Effector memory CD8-positive, alpha-beta T cell (primary cell): ENCODE results near the gene SUMO1.
"Not testable (repeated sequence)": the region's sequence is repeated elsewhere in the genome, so short reads cannot be mapped to it uniquely, and the experiment has no call there.

Source experiments
- ATAC-seq: fragments of 150-1000 bp; cut with Tn5 transposase; replicated peaks from 2 replicates; pipeline ENCODE4 v1.10.0; 2021; ENCODE audit warnings: mild to moderate bottlenecking, moderate library complexity
- DNase-seq, 3 experiments: peaks; one replicate each; pipeline ENCODE4 v3.0.0; 2021
- H3K27ac Mint-ChIP-seq, 2 donors: one replicate each; pipeline ENCODE4 v1.8.0; 2022; ENCODE audit warnings: mild to moderate bottlenecking in 2 of 2, mixed read lengths in 2 of 2, moderate library complexity in 2 of 2
- H3K27me3 Mint-ChIP-seq, 2 donors: one replicate each; pipeline ENCODE4 v1.8.0; 2022; ENCODE audit warnings: mixed read lengths in 2 of 2
- H3K36me3 Mint-ChIP-seq: one replicate; pipeline ENCODE4 v1.8.0; 2022; ENCODE audit warnings: mild to moderate bottlenecking, moderate library complexity, mixed read lengths; ENCODE audit not compliant: insufficient read depth
- H3K4me1 Mint-ChIP-seq, 2 donors: one replicate each; pipeline ENCODE4 v1.8.0; 2022; ENCODE audit warnings: low read depth in 2 of 2, mixed read lengths in 2 of 2
- H3K4me3 Mint-ChIP-seq, 2 donors: one replicate each; pipeline ENCODE4 v1.8.0; 2022; ENCODE audit warnings: mild to moderate bottlenecking in 2 of 2, mixed read lengths in 2 of 2, moderate library complexity in 2 of 2
- H3K9me3 Mint-ChIP-seq, 2 donors: one replicate each; pipeline ENCODE4 v1.8.0; 2022; ENCODE audit warnings: mixed read lengths in 2 of 2

Gene SUMO1

DNA sequence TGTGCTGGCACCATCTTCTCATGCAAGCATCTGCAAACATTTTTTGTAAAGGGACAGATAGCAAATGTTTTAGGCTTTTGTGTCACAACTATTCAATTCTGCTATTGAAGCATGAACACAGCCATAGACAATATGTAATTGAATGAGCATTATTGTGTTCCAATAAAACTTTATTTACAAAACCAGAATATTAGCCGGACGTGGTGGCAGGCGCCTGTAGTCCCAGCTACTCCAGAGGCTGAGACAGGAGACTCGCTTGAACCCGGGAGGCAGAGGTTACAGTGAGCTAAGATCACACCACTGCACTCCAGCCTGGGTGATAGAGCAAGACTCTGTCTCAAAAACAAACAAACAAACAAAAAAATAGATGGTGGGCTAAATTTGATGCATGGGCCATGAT, 9.3 kb upstream of the SUMO1 start:
- DNase-seq, H3K27me3 Mint-ChIP-seq, H3K27ac Mint-ChIP-seq, ATAC-seq, H3K9me3 Mint-ChIP-seq, H3K4me1 Mint-ChIP-seq, H3K4me3 Mint-ChIP-seq, H3K36me3 Mint-ChIP-seq: not testable (repeated sequence)

DNA sequence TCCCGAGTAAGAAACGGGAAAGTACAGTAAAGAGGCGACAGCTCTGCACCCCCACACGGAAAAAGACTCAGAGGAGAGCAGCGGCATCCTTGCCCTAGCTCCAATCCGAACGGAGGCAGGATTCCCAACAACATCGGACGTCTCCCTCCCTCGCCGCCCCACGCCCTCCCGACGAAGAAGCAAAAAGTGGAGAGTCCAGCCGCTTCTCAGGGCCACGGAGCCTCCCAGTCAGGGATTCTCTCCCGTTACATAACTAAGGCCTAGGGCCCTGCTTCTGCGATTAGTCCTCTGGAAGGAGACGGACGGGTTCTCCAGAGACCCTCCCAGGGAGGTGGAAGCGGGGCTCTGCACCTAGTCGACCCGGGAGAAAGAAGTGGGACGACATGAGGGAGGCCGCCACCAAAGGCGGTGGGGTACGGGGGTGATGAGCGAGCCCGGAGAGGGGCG, 587 bp downstream of the SUMO1 start:
- Mint-ChIP-seq H3K4me3 (peak overlapping the region; percentile 97 to 98), H3K4me1 (peaks cover 21 to 32% of the 10 kb centered on the region in 2 donors), H3K27ac (peak overlapping the region; percentile 97 to 99), H3K27me3 (no peaks in the 10 kb centered on the region), H3K36me3 (peaks cover 21% of the 10 kb centered on the region), H3K9me3 (no peaks in the 10 kb centered on the region)
- peak; percentile 51 for ATAC-seq
- peak in 1 of 3 experiments; percentile 5 for DNase-seq

DNA sequence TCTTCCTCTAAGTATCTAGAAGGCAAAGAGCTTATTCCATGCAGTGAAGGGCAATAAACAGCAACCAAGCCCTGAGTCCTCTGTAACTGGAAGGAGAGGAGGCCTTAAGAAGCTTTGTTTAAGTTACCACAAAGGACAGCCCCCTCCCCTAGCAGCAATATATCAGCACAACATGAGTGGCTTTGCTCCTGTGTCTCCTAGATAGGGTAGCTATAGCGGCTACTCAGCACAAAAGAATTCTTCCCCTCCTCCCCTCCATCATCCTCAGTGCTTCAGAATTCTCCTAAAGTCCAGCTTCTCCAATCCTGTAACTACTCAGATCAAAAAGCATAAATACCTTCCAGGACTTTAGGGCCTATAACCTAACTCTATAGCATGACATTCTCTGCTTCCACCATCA, 16.5 kb downstream of the SUMO1 start:
- peaks cover 41% of the 10 kb centered on the region for H3K36me3 Mint-ChIP-seq
- no peaks in the 10 kb centered on the region for H3K9me3 Mint-ChIP-seq
- no peak for DNase-seq
- H3K27me3 Mint-ChIP-seq: no peaks in the 10 kb centered on the region
- ATAC-seq: no peak
- no peak overlapping the region for H3K4me3 Mint-ChIP-seq
- peak overlapping the region in 1 of 2 donors; percentile 30 for H3K27ac Mint-ChIP-seq
- peaks cover 19 to 45% of the 10 kb centered on the region in 2 donors for H3K4me1 Mint-ChIP-seq

DNA sequence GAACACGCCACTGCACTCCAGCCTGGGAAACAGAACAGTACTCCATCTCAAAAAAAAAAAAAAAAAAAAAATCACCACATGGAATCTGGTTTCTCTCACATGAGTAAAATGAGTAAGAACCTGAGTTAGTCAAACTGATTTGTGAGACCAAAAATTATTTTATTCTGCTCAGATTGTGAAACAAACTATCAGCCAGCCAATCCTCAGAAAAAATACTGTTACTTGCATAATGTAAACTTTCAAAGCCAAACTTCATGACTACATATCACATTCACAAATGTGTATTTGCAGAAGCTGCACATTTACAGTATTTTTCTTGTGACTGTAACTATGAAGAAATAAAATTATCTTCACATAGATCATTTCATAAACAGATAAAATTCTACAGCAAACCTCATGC, 23.2 kb downstream of the SUMO1 start:
- no peak for ATAC-seq
- no peaks in the 10 kb centered on the region for H3K27me3 Mint-ChIP-seq
- no peak for DNase-seq
- H3K9me3 Mint-ChIP-seq: no peaks in the 10 kb centered on the region
- no peak overlapping the region for H3K4me3 Mint-ChIP-seq
- peaks cover 82% of the 10 kb centered on the region for H3K36me3 Mint-ChIP-seq
- H3K27ac Mint-ChIP-seq: no peak overlapping the region
- H3K4me1 Mint-ChIP-seq: peaks cover 0 to 9% of the 10 kb centered on the region in 2 donors

DNA sequence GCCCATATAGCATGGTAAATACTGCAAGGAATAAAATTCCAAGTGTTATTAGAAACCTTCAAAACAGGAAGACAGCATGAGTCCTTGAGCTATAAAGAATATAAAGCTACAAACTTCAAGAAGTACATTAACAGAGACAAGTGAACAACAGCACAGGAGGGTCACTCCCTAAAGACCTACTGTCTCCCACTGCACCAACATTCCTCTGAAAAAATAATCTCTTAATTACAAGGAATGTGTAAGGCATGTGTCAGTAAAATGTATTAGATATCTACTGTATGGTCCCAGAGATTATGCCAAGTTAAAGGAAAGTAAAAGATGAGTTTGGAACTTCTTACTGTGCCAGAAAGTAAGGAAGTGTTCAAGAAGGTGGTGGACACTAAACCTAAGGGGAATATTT, 29.9 kb downstream of the SUMO1 start:
- Mint-ChIP-seq H3K36me3 (peaks cover 78% of the 10 kb centered on the region), H3K4me1 (no peaks in the 10 kb centered on the region), H3K27ac (peak overlapping the region in 1 of 2 donors; percentile 18), H3K27me3 (no peaks in the 10 kb centered on the region), H3K4me3 (no peak overlapping the region), H3K9me3 (no peaks in the 10 kb centered on the region)
- DNase-seq (no peak), ATAC-seq (no peak)

DNA sequence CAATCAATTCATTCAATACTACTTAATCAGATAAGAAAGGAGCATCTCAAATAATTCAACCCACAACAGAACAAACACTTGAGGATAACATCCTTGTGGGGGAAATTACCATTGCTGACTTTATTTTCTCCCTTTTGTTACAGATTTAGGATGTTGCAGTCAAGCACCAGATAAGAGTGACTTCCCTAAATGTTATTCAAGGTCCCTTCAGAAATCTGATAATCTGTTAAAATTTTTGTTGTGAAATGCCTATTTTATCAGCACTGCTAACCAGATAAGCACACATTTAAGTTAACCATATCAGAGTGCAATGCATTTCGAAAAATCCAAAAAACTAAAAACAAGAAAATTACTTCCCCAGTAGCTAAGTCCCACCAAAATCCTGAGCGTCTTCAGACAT, 33.5 kb downstream of the SUMO1 start:
- DNase-seq: no peak
- H3K4me3 Mint-ChIP-seq: no peak overlapping the region
- H3K4me1 Mint-ChIP-seq: no peaks in the 10 kb centered on the region
- H3K27ac Mint-ChIP-seq: no peak overlapping the region
- no peaks in the 10 kb centered on the region for H3K27me3 Mint-ChIP-seq
- no peaks in the 10 kb centered on the region for H3K9me3 Mint-ChIP-seq
- peaks cover 49% of the 10 kb centered on the region for H3K36me3 Mint-ChIP-seq
- ATAC-seq: no peak

DNA sequence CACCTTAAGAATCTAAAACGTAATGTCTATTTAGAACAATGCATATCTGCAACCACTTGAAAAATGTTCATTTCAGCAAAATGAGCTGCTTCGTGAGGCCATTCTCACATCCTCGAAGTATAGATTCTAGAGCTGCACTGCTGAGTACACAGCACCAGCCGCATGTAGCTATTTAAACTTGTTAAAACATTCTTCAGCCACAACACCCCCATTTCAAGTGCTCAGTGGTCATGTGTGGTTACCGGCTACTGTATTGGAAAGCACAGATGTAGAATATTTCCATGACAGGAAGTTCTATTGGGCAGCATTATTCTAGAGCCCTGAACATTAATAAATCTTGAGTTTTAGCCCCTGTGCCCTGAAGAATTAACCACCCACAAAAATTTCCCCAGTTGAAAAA, 35.0 kb downstream of the SUMO1 start:
- Mint-ChIP-seq H3K4me1 (no peaks in the 10 kb centered on the region), H3K36me3 (peaks cover 34% of the 10 kb centered on the region), H3K27ac (peak overlapping the region in 1 of 2 donors; percentile 32), H3K9me3 (no peaks in the 10 kb centered on the region), H3K27me3 (no peaks in the 10 kb centered on the region), H3K4me3 (no peak overlapping the region)
- DNase-seq (no peak), ATAC-seq (no peak)

DNA sequence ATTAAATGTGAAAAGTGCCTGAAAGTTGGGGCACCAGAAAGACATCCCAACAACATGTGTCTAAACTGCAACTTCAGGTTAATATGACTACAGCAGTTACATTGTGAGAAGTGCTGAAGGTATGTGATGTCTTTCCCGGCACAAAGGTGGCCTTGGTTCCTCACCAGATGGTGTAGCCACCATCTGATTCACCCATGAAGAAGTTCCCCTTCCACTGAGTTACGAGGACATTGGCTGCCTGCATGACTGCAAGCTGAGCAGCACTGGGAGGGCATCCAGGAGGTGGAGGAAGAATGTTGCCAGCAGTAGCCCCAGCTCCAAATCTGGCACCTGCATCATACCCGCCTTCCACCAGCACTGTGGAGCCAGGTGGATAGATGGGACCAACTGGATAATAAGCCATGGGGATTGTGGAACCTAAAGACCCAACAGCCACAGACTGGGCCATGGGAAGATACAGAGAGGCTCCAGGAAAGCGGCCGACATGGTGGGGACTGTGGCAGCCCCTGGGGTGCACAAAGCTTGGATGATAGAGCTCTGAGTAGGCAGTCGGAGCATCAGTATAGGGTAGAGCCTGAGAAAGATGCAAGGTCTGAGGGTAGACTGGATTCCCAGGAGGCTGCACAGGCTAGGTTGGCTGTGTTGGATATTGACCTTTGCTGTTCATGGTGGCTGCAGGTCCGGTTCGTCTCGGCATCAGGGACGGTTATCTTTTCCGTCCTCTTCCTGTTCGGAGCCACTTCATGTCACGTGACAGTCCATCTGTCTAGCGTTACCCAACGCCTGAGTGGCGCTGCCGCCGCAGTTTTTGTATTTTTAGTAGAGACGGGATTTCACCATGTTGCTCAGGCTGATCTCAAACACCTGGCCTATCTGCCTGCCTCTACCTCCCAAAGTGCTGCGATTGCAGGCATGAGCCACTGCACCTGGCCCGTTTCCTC, 36.9 kb downstream of the SUMO1 start:
- Mint-ChIP-seq H3K4me3 (no peak overlapping the region), H3K36me3 (peaks cover 15% of the 10 kb centered on the region), H3K4me1 (peaks cover 0 to 4% of the 10 kb centered on the region in 2 donors), H3K9me3 (no peaks in the 10 kb centered on the region), H3K27ac (no peak overlapping the region), H3K27me3 (peaks cover 5 to 7% of the 10 kb centered on the region in 2 donors)
- DNase-seq (no peak), ATAC-seq (no peak)

DNA sequence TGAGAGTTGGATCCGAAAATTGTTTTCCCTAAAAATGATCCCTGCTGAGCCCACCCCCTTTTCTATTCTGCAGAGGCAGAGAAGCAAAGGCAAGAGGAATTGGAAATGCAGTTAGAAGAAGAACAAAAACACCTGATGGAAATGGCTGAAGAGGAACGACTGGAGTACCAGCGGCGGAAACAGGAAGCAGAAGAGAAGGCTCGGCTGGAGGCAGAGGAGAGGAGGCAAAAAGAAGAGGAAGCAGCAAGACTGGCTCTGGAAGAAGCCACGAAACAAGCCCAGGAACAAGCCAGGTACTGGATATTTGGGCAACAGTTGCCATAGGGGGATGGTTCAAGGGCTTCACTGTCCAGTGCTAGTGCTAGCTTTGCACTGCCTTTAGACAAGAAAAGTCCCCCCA, 41.7 kb downstream of the SUMO1 start:
- Mint-ChIP-seq H3K4me1 (peaks cover 0 to 4% of the 10 kb centered on the region in 2 donors), H3K27ac (no peak overlapping the region), H3K36me3 (peaks cover 2% of the 10 kb centered on the region), H3K27me3 (peaks cover 7 to 17% of the 10 kb centered on the region in 2 donors), H3K9me3 (no peaks in the 10 kb centered on the region), H3K4me3 (no peak overlapping the region)
- ATAC-seq (no peak), DNase-seq (no peak)

DNA sequence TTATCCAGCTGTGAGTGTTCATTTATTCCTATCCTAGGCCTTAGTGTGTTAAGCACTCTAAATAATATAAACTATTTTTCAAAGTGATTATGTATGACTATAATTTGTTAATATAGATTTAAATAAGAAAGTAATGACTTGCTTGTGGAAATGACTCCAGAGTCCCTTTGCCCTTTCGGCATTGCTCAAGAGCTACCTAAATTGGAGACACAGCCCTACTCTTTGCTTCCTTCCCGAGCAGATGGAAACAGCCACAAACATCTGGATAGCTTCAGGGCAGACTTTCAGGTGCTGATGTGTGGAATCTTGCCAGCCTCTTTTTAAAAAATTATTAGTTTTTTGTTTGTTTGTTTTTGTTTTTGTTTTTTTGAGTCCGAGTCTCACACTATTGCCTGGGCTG, 44.0 kb downstream of the SUMO1 start:
- DNase-seq (no peak), ATAC-seq (no peak)
- H3K4me1 Mint-ChIP-seq: peaks cover 0 to 4% of the 10 kb centered on the region in 2 donors
- peaks cover 22 to 24% of the 10 kb centered on the region in 2 donors for H3K27me3 Mint-ChIP-seq
- H3K9me3 Mint-ChIP-seq: no peaks in the 10 kb centered on the region
- peaks cover 2% of the 10 kb centered on the region for H3K36me3 Mint-ChIP-seq
- H3K27ac Mint-ChIP-seq: no peak overlapping the region
- H3K4me3 Mint-ChIP-seq: no peak overlapping the region

DNA sequence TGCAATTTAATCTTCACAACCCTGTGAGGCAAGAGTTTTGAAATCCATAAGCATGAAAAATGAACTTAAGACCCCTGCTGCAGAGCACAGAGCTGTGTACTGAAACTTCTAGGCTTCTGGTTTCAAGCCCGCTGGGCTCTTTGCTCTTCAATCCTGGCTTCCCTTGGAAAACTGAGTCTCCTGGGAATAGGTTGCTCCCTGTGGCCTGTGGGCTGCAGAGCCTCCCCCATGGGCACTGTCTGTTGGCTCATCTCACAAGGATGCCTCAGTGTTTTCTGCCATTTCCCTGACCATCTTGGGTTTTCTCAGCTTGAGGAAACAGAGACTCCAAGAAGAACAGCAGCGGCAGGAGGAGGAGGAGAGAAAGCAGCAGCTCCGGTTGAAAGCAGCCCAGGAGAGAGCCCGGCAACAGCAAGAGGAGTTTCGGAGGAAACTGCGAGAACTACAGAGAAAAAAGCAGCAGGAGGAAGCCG, 44.5 kb downstream of the SUMO1 start:
- Mint-ChIP-seq H3K36me3 (peaks cover 2% of the 10 kb centered on the region), H3K9me3 (no peaks in the 10 kb centered on the region), H3K4me1 (peaks cover 0 to 4% of the 10 kb centered on the region in 2 donors), H3K4me3 (no peak overlapping the region), H3K27me3 (peaks cover 27 to 29% of the 10 kb centered on the region in 2 donors), H3K27ac (no peak overlapping the region)
- DNase-seq (no peak), ATAC-seq (no peak)

DNA sequence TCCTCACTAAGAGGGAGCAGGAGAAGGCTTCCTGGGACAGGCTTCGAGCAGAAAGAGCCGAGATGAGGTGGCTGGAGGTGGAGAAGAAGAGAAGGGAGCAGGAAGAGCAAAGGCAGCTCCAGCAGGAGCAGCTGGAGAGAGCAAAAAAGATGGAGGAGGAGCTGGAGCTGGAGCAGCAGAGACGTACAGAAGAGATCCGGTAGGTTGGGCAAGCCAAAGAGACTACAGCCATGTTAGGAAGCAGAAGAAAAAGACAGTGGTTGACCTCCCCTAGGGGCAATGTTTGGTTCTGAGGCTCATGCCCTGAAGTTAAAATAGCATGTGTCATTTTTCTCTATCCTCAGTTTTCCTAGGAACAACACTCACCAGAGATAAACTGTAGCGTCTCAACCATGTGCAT, 45.1 kb downstream of the SUMO1 start:
- H3K9me3 Mint-ChIP-seq: no peaks in the 10 kb centered on the region
- no peak for DNase-seq
- H3K36me3 Mint-ChIP-seq: peaks cover 2% of the 10 kb centered on the region
- H3K4me3 Mint-ChIP-seq: no peak overlapping the region
- H3K4me1 Mint-ChIP-seq: peaks cover 0 to 4% of the 10 kb centered on the region in 2 donors
- no peak overlapping the region for H3K27ac Mint-ChIP-seq
- peaks cover 32 to 33% of the 10 kb centered on the region in 2 donors for H3K27me3 Mint-ChIP-seq
- ATAC-seq: no peak

DNA sequence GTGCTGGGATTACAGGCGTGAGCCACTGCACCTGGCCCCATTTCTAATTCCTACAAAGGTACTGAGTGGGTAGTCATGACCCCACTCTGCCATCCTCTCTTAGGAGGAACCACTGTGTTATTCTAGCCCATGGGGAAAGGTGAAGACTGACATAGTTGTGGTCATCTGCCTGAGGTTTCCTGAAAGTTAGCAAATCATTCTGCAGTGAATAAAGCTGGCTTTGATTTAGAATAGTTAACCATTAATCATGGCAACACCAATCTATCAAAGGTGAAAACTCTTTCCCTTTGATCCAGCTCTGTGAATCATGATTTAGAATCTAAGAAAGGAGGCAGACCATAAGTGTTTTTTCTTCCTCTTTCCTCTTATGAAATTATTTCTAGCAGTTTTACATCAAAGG, 50.8 kb downstream of the SUMO1 start:
- H3K9me3 Mint-ChIP-seq: no peaks in the 10 kb centered on the region
- no peak for ATAC-seq
- no peaks in the 10 kb centered on the region for H3K4me1 Mint-ChIP-seq
- no peak overlapping the region for H3K4me3 Mint-ChIP-seq
- no peak for DNase-seq
- no peak overlapping the region for H3K27ac Mint-ChIP-seq
- H3K27me3 Mint-ChIP-seq: peaks cover 41 to 51% of the 10 kb centered on the region in 2 donors
- H3K36me3 Mint-ChIP-seq: no peaks in the 10 kb centered on the region

DNA sequence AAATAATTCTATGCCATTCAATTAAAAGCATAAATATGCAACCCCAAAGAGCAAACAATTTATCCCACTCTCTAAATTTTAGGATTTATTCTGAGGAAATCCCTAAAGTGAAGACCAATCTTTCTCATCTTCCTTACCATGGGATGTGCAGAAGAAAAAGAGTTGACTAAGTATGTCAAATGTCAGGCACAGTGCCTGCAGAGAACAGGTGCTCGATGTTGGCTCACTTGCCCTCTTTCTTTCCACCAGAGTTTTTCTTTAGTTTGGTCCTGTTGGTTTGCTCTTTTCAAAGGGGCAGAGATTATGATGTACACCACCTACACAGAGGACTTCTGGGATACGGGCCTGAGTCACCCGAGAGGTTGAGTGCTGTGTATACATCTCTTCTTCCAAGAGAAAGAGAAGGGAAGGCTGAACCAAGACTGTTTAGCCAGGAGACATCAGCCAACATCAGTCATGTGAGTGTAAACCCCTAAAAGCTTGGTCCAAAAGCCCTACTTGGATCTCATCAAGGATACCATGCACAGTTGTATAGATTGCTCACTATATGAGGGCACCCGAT, 51.7 kb downstream of the SUMO1 start:
- peaks cover 41 to 52% of the 10 kb centered on the region in 2 donors for H3K27me3 Mint-ChIP-seq
- no peaks in the 10 kb centered on the region for H3K9me3 Mint-ChIP-seq
- H3K4me1 Mint-ChIP-seq: no peaks in the 10 kb centered on the region
- H3K4me3 Mint-ChIP-seq: no peak overlapping the region
- no peak overlapping the region for H3K27ac Mint-ChIP-seq
- ATAC-seq (no peak), DNase-seq (no peak)
- H3K36me3 Mint-ChIP-seq: no peaks in the 10 kb centered on the region
